HEK293 (cell line): Measurements from ENCODE around the gene PCSK5.

Source experiments
- CTCF ChIA-PET: fragments of 350-600 bp; formaldehyde crosslinking; extraction: SDS; loops from one replicate; lab custom pipeline; 2021; ENCODE audit warnings: antibody characterized with exemption; lab: Yijun Ruan, JAX
- POLR2A ChIA-PET: fragments of 300-600 bp; formaldehyde crosslinking; extraction: SDS; loops from one replicate; lab custom pipeline; 2020; ENCODE audit warnings: antibody characterized with exemption, inconsistent platforms; lab: Yijun Ruan, JAX
- H3K27ac ChIP-seq: fragments of 200-500 bp; sonication (Bioruptor generic); 2 replicates; pipeline ENCODE4 v1.5.1; 2014; ENCODE audit warnings: low read depth, low read length, control low read depth, inconsistent platforms; ENCODE audit errors: extremely low read depth
- H3K36me3 ChIP-seq, 2 experiments: fragments of 200-500 bp in 1 of 2; sonication (Bioruptor generic) in 1 of 2; 1 replicate in 1 of 2; 2 replicates in 1 of 2; pipeline ENCODE4 v1.5.1; 2014 to 2017; ENCODE audit warnings: inconsistent platforms in 2 of 2, low read length in 2 of 2; ENCODE audit not compliant: control insufficient read depth in 2 of 2, insufficient read depth in 1 of 2
- H3K4me1 ChIP-seq: fragments of 200-500 bp; sonication (Bioruptor generic); 2 replicates; pipeline ENCODE4 v1.5.1; 2014; ENCODE audit warnings: mild to moderate bottlenecking, low read length, inconsistent platforms; ENCODE audit not compliant: control insufficient read depth, insufficient read depth
- H3K4me3 ChIP-seq: 2 replicates; pipeline ENCODE4 v1.5.1; 2011; ENCODE audit warnings: low read depth, mild to moderate bottlenecking, control low read depth, low read length, moderate library complexity
- H3K9me3 ChIP-seq: fragments of 200-500 bp; sonication (Bioruptor generic); 2 replicates; pipeline ENCODE4 v1.5.1; 2014; ENCODE audit warnings: low read depth, low read length, inconsistent platforms; ENCODE audit not compliant: control insufficient read depth, insufficient read depth
- BCL11B ChIP-seq: fragments of 450-650 bp; formaldehyde crosslinking; IDR thresholded peaks from 2 replicates; pipeline ENCODE4 v1.5.1; 2016; ENCODE audit warnings: low read depth, missing biosample characterization, missing genetic modification characterization
- GLIS2 ChIP-seq: fragments of 450-650 bp; formaldehyde crosslinking; IDR thresholded peaks from 2 replicates; pipeline ENCODE4 v1.5.1; 2016; ENCODE audit warnings: missing biosample characterization, missing genetic modification characterization
- HOXC10 ChIP-seq: sonication (generic); formaldehyde crosslinking; IDR thresholded peaks from 2 replicates; pipeline ENCODE4 v1.8.1; 2023; ENCODE audit warnings: mild to moderate bottlenecking, missing genetic modification reagents
- HOXD13 ChIP-seq: sonication (generic); formaldehyde crosslinking; IDR thresholded peaks from 2 replicates; pipeline ENCODE4 v1.8.0; 2022; ENCODE audit warnings: missing genetic modification reagents, borderline replicate concordance
- KLF8 ChIP-seq: fragments of 450-650 bp; formaldehyde crosslinking; IDR thresholded peaks from 2 replicates; pipeline ENCODE4 v1.5.1; 2016; ENCODE audit warnings: missing biosample characterization, missing genetic modification characterization
- ZBTB21 ChIP-seq: fragments of 450-650 bp; formaldehyde crosslinking; IDR thresholded peaks from 2 replicates; pipeline ENCODE4 v1.5.1; 2017; ENCODE audit warnings: missing biosample characterization, missing genetic modification characterization
- ZNF114 ChIP-seq: fragments of 450-650 bp; formaldehyde crosslinking; IDR thresholded peaks from 2 replicates; pipeline ENCODE4 v1.5.0; 2017; ENCODE audit warnings: missing biosample characterization, missing genetic modification characterization
- ZNF121 ChIP-seq: fragments of 450-650 bp; formaldehyde crosslinking; IDR thresholded peaks from 2 replicates; pipeline ENCODE4 v1.5.1; 2016; ENCODE audit warnings: missing biosample characterization, missing genetic modification characterization
- ZNF366 ChIP-seq: fragments of 450-650 bp; formaldehyde crosslinking; conservative IDR thresholded peaks from 2 replicates; pipeline ENCODE4 v1.5.1; 2016; ENCODE audit warnings: missing biosample characterization, missing genetic modification characterization
- ZNF37A ChIP-seq: fragments of 450-650 bp; IDR thresholded peaks from 2 replicates; pipeline ENCODE4 v1.5.1; 2018; ENCODE audit warnings: missing biosample characterization, missing genetic modification characterization
- ZNF416 ChIP-seq: fragments of 450-650 bp; formaldehyde crosslinking; IDR thresholded peaks from 2 replicates; pipeline ENCODE4 v1.5.1; 2016; ENCODE audit warnings: missing biosample characterization, missing genetic modification characterization
- ZNF473 ChIP-seq: fragments of 450-650 bp; formaldehyde crosslinking; IDR thresholded peaks from 2 replicates; pipeline ENCODE4 v1.5.1; 2017; ENCODE audit warnings: missing biosample characterization, missing genetic modification characterization
- ZNF560 ChIP-seq: fragments of 450-650 bp; formaldehyde crosslinking; IDR thresholded peaks from 2 replicates; pipeline ENCODE4 v1.5.1; 2017; ENCODE audit warnings: missing biosample characterization, missing genetic modification characterization, borderline replicate concordance
- ZNF621 ChIP-seq: fragments of 450-650 bp; formaldehyde crosslinking; IDR thresholded peaks from 2 replicates; pipeline ENCODE4 v1.5.1; 2017; ENCODE audit warnings: missing biosample characterization, missing genetic modification characterization
- ZNF785 ChIP-seq: fragments of 450-650 bp; formaldehyde crosslinking; IDR thresholded peaks from 2 replicates; pipeline ENCODE4 v1.5.1; 2016; ENCODE audit warnings: missing biosample characterization, missing genetic modification characterization
- TF ChIP-seq, protein P1 (sequence below): fragments of 450-650 bp; formaldehyde crosslinking; IDR thresholded peaks from 2 replicates; pipeline ENCODE4 v1.5.1; 2016; ENCODE audit warnings: missing biosample characterization, missing genetic modification characterization
- TF ChIP-seq, protein P2 (sequence below): fragments of 450-650 bp; formaldehyde crosslinking; IDR thresholded peaks from 2 replicates; pipeline ENCODE4 v1.5.1; 2016; ENCODE audit warnings: missing biosample characterization, missing genetic modification characterization, low read depth
- TF ChIP-seq, protein P3 (sequence below): fragments of 450-650 bp; formaldehyde crosslinking; IDR thresholded peaks from 2 replicates; pipeline ENCODE4 v1.5.1; 2016; ENCODE audit warnings: missing biosample characterization, missing genetic modification characterization

PCSK5 gene

DNA sequence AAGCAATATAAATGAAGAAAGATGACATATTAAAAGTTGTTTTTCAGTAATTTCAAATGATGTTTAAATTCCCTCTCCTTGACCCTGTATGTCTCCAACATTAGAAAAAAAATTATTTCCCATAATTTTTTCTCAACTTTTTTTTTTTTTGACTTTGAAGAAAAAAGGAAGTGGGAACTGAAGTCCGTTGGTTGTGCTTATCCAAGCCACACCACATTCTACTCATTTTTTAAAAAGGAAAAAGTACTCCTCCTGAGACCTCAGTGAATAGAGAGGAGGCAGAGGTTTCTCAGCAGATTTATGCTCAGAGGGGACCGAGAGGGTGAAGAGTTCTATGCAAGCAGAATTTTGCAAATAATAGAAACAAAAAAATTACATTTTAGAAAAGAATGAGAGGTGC is 123.3 kb downstream of the PCSK5 start:
- no peak overlapping the region for H3K27ac ChIP-seq
- no peaks in the 10 kb centered on the region for H3K9me3 ChIP-seq
- ChIA-PET POLR2A (no interaction called here), CTCF (interaction anchor here (0.6 kb wide), 1 partner anchor 31 kb away, joined by 3 read pairs; no protein-coding TSS in a partner anchor)
- no peak overlapping the region for H3K4me3 ChIP-seq
- no peaks in the 10 kb centered on the region for H3K36me3 ChIP-seq
- no peaks in the 10 kb centered on the region for H3K4me1 ChIP-seq
- TF ChIP-seq, protein P1, sequence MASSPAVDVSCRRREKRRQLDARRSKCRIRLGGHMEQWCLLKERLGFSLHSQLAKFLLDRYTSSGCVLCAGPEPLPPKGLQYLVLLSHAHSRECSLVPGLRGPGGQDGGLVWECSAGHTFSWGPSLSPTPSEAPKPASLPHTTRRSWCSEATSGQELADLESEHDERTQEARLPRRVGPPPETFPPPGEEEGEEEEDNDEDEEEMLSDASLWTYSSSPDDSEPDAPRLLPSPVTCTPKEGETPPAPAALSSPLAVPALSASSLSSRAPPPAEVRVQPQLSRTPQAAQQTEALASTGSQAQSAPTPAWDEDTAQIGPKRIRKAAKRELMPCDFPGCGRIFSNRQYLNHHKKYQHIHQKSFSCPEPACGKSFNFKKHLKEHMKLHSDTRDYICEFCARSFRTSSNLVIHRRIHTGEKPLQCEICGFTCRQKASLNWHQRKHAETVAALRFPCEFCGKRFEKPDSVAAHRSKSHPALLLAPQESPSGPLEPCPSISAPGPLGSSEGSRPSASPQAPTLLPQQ (tag by site-specific recombination), result no peak
- no peak for TF ChIP-seq ZBTB21 (tag by site-specific recombination)
- TF ChIP-seq GLIS2, result no peak
- no peak for TF ChIP-seq ZNF473 (tag by site-specific recombination)
- TF ChIP-seq HOXD13 (CRISPR knock-in tag), result no peak
- TF ChIP-seq ZNF366, result no peak

DNA sequence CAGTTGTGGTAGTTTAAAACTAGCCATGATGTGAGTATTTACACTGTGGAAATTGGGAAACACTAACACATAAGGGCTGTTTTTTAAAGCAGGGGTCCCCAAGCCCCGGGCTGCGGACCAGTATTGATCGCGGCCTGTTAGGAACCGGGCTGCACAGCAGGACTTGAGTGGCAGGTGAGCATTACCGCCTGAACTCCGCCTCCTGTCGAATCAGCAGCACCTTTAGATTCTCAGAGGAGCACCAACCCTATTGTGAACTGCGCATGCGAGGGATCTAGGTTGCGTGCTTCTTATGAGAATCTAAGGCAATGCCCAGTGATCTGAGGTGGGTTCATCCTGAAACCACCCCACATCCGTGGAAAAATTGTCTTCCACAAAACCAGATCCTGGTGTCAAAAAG is 127.8 kb downstream of the PCSK5 start:
- Histone ChIP-seq H3K27ac (no peak overlapping the region), H3K36me3 (no peaks in the 10 kb centered on the region), H3K9me3 (no peaks in the 10 kb centered on the region), H3K4me1 (no peaks in the 10 kb centered on the region), H3K4me3 (no peak overlapping the region)
- CTCF ChIA-PET, result no interaction called here
- TF ChIP-seq ZNF416 (tag by site-specific recombination) (no peak), ZNF114 (no peak), ZNF121 (tag by site-specific recombination) (no peak), HOXC10 (CRISPR knock-in tag) (no peak), ZNF37A (tag by site-specific recombination) (no peak)
- POLR2A ChIA-PET, result no interaction called here

DNA sequence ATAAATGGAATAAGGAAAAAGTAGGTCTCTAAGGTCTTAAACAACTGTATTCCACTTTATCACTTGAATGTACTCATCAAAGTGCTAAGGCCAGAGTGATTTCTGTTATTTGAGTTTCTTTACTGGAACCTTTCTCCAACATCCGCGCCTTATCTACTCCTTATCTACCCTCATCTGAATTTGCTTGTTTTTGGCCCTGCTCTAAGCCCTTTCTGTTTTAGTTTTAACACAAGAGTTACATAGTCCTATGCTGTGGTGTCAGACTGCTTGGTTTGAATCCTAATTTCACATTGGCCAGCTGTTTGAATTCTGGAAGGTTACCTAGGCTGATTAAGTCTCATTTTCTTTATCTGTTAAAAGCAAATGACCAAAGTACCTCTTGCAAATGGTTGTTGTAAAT is 128.3 kb downstream of the PCSK5 start:
- no peaks in the 10 kb centered on the region for H3K9me3 ChIP-seq
- POLR2A ChIA-PET, result no interaction called here
- CTCF ChIA-PET, result interaction anchor here (0.7 kb wide), 1 partner anchor 9 kb away, joined by 7 read pairs; no protein-coding TSS in a partner anchor
- H3K27ac ChIP-seq, result no peak overlapping the region
- no peaks in the 10 kb centered on the region for H3K4me1 ChIP-seq
- TF ChIP-seq, protein P2, sequence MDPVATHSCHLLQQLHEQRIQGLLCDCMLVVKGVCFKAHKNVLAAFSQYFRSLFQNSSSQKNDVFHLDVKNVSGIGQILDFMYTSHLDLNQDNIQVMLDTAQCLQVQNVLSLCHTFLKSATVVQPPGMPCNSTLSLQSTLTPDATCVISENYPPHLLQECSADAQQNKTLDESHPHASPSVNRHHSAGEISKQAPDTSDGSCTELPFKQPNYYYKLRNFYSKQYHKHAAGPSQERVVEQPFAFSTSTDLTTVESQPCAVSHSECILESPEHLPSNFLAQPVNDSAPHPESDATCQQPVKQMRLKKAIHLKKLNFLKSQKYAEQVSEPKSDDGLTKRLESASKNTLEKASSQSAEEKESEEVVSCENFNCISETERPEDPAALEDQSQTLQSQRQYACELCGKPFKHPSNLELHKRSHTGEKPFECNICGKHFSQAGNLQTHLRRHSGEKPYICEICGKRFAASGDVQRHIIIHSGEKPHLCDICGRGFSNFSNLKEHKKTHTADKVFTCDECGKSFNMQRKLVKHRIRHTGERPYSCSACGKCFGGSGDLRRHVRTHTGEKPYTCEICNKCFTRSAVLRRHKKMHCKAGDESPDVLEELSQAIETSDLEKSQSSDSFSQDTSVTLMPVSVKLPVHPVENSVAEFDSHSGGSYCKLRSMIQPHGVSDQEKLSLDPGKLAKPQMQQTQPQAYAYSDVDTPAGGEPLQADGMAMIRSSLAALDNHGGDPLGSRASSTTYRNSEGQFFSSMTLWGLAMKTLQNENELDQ (tag by site-specific recombination), result no peak
- TF ChIP-seq ZNF560 (tag by site-specific recombination), result no peak
- TF ChIP-seq KLF8, result no peak
- no peak for TF ChIP-seq BCL11B (tag by site-specific recombination)
- TF ChIP-seq, protein P3, sequence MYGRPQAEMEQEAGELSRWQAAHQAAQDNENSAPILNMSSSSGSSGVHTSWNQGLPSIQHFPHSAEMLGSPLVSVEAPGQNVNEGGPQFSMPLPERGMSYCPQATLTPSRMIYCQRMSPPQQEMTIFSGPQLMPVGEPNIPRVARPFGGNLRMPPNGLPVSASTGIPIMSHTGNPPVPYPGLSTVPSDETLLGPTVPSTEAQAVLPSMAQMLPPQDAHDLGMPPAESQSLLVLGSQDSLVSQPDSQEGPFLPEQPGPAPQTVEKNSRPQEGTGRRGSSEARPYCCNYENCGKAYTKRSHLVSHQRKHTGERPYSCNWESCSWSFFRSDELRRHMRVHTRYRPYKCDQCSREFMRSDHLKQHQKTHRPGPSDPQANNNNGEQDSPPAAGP (tag by site-specific recombination), result no peak
- no peak for TF ChIP-seq ZNF785
- no peak for TF ChIP-seq ZNF621 (tag by site-specific recombination)
- TF ChIP-seq, all 188 proteins: peak for 0
- no peak overlapping the region for H3K4me3 ChIP-seq
- no peaks in the 10 kb centered on the region for H3K36me3 ChIP-seq
